GM20000 (cell line): Measurements from ENCODE around the gene SCYGR1.
"Not testable (repeated sequence)": the region's sequence is repeated elsewhere in the genome, so short reads cannot be mapped to it uniquely, and the experiment has no call there.

Experiments
- DNase-seq: peaks from one replicate; pipeline ENCODE4 v3.0.0; 2012; ENCODE audit warnings: low spot score
- TF ChIP-seq, protein P1 (sequence below): IDR thresholded peaks from 2 replicates; pipeline ENCODE4 v1.5.1; 2012; ENCODE audit warnings: mild to moderate bottlenecking, control low read depth; ENCODE audit errors: extremely low read depth, missing control alignments

Gene SCYGR1

GRCh38 chr2:227366769-227367426, 20.9 kb downstream of the SCYGR1 start:
- TF ChIP-seq, protein P1, sequence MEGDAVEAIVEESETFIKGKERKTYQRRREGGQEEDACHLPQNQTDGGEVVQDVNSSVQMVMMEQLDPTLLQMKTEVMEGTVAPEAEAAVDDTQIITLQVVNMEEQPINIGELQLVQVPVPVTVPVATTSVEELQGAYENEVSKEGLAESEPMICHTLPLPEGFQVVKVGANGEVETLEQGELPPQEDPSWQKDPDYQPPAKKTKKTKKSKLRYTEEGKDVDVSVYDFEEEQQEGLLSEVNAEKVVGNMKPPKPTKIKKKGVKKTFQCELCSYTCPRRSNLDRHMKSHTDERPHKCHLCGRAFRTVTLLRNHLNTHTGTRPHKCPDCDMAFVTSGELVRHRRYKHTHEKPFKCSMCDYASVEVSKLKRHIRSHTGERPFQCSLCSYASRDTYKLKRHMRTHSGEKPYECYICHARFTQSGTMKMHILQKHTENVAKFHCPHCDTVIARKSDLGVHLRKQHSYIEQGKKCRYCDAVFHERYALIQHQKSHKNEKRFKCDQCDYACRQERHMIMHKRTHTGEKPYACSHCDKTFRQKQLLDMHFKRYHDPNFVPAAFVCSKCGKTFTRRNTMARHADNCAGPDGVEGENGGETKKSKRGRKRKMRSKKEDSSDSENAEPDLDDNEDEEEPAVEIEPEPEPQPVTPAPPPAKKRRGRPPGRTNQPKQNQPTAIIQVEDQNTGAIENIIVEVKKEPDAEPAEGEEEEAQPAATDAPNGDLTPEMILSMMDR: no peak
- DNase-seq: no peak

DNA sequence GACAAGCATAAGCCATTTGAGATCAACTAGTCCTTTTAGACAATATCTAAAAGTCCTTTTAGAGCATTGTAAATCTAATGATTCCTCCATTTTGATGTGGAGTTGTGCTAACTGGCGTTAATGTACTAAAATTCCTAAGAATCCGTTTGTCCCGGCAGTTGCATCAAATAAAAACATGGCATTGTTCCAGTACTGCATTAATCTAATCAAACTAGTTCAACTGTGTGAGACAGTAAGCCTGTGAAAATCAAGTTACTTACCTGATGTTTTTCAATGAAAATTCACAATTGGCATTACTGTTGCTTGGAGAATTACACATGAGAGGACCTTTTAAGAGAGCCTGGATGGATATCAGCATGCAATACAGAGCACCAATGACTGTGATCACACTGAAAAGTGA, 21.9 kb downstream of the SCYGR1 start:
- no peak for DNase-seq
- TF ChIP-seq, protein P1: no peak

DNA sequence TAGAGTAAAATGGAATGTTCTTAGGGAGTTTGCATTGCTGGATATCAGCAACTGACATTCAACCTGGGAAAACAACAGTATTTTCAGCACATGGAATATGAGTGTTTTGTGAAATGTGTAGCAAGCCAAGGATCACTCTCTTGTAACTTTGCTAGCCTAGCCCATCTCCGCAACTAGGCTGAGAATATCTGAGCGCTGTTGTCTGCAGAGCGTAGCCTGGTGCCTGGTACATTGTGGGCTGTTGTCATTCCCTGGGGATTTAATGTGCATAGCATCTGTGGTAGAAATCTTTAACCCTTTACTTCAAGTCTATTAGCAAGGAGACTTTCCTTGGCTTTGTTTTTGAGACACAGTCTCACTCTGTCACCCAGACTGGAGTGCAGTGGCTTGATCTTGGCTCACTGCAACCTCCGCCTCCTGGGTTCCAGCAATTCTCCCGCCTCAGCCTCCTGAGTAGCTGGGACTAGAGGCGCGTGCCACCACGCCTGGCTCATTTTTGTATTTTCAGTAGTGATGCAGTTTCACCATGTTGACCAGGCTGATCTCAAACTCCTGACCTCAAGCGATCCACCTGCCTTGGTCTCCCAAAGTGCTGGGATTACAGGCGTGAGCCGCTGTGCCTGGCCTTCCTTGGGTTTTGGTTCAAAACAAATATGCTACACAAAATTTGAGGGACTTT, 23.0 kb downstream of the SCYGR1 start:
- DNase-seq: not testable (repeated sequence)

GRCh38 chr2:227363756-227364155, 24.0 kb downstream of the SCYGR1 start:
- DNase-seq: no peak
- TF ChIP-seq, protein P1: no peak

GRCh38 chr2:227360351-227360750, 27.4 kb downstream of the SCYGR1 start:
- no peak for DNase-seq
- TF ChIP-seq, protein P1: no peak

DNA sequence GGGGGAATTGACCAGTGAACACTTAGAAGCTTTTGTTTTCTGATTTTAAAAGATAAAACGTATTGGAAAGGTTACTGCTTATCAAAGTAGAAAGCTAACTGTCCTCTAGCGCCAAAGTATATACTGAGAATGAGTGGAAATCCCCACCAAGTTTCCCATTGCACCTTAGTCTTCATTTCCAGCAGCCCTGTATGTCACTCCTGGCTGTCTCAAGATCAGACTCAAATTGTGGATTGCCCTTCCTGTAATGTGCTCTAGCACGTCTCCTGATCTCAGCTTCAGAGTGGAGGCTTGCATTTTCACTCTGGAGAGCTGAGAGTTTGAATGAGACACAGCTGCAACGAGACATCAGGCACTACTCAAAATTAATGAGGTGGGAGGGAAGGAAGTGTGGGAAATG, 36.1 kb downstream of the SCYGR1 start:
- TF ChIP-seq, protein P1: no peak
- peak; percentile 39 for DNase-seq

DNA sequence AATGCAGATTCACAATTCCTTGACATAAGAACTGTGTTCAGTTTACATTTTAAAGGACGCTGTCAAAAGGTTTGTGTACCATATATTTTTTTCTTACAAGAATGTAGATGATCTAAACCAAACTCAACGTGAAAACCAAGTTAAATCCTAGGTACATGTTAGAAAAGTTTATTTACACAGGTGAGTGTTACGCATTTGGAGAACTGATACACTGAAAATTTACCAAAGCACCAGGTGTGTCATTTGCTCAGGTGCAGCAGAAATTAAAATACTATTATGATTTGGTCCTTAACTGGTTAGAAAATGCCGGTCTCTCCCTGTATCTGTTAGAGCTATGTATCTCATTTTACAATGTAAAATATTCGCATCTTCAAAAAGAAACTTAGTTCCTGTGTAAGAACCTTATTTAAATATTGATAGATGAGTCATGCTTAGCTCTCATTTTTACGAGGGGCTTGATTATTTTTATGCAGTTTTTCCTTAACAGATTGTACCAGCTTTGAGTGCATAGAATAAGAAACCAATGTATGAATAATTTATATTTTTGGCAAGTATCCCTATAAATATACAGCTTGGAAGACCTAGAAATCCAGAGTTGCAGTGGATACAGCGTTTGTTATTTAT, 37.6 kb downstream of the SCYGR1 start:
- DNase-seq: no peak
- TF ChIP-seq, protein P1: no peak
